Activated naive CD4-positive, alpha-beta T cell treated with anti-CD3 and anti-CD28 coated beads, Interleukin-2, amount 50 U/mL, for 16 hours (primary cell): ENCODE results near the gene RCC2.
"Not testable (repeated sequence)": the region's sequence is repeated elsewhere in the genome, so short reads cannot be mapped to it uniquely, and the experiment has no call there.

Experiments
- DNase-seq: peaks from one replicate; pipeline ENCODE4 v3.0.0-alpha.2; 2020

Gene RCC2

GRCh38 chr1:17416389-17416788, 23.1 kb downstream of the RCC2 start:
- DNase-seq: no peak

GRCh38 chr1:17414022-17414421, 25.5 kb downstream of the RCC2 start:
- no peak for DNase-seq

- no peak for DNase-seq
Measured at GRCh38 chr1:17412093-17412870, 27.2 kb downstream of the RCC2 start.

GRCh38 chr1:17409391-17409811, 30.1 kb downstream of the RCC2 start:
- DNase-seq: no peak

- not testable (repeated sequence) for DNase-seq
Measured at GRCh38 chr1:17407786-17408514, 31.5 kb downstream of the RCC2 start.

- DNase-seq: not testable (repeated sequence)
Measured at GRCh38 chr1:17406760-17407475, 32.6 kb downstream of the RCC2 start.

GRCh38 chr1:17405898-17406759, 33.3 kb downstream of the RCC2 start:
- DNase-seq: peak; percentile 45

GRCh38 chr1:17404820-17405219, 34.7 kb downstream of the RCC2 start:
- no peak for DNase-seq

GRCh38 chr1:17404034-17404684, 35.3 kb downstream of the RCC2 start:
- no peak for DNase-seq

GRCh38 chr1:17403081-17403480, 36.4 kb downstream of the RCC2 start:
- no peak for DNase-seq

GRCh38 chr1:17401841-17402240, 37.6 kb downstream of the RCC2 start:
- DNase-seq: no peak

- no peak for DNase-seq
Measured at GRCh38 chr1:17400725-17401341, 38.6 kb downstream of the RCC2 start.

GRCh38 chr1:17397910-17398695, 41.4 kb downstream of the RCC2 start:
- no peak for DNase-seq

- DNase-seq: no peak
Measured at GRCh38 chr1:17393230-17393629, 46.2 kb downstream of the RCC2 start.

- DNase-seq: no peak
Measured at GRCh38 chr1:17392199-17392740, 47.2 kb downstream of the RCC2 start.

- DNase-seq: no peak
Measured at GRCh38 chr1:17381161-17381560, 58.3 kb downstream of the RCC2 start.

- no peak for DNase-seq
Measured at GRCh38 chr1:17377325-17377953, 62.0 kb downstream of the RCC2 start.

GRCh38 chr1:17375651-17376050, 63.8 kb downstream of the RCC2 start:
- no peak for DNase-seq

GRCh38 chr1:17372955-17373354, 66.5 kb downstream of the RCC2 start:
- no peak for DNase-seq

GRCh38 chr1:17371896-17372295, 67.6 kb downstream of the RCC2 start, which contains the start of gene PADI6:
PADI6 (plus strand) TSS chr1:17372196; CDS start chr1:17372246, 50 bp downstream.
- DNase-seq: no peak
